Stimulated activated CD4-positive, alpha-beta T cell treated with anti-CD3 and anti-CD28 coated beads, TNF-alpha, amount 100 ng/mL, for 4 hours (primary cell): ENCODE measurements around the gene GRB14.

Source experiments
- DNase-seq, 3 experiments: peaks; one replicate each; pipeline ENCODE4 v3.0.0-alpha.2; 2020; ENCODE audit warnings: low read depth in 3 of 3

The GRB14 gene

DNA sequence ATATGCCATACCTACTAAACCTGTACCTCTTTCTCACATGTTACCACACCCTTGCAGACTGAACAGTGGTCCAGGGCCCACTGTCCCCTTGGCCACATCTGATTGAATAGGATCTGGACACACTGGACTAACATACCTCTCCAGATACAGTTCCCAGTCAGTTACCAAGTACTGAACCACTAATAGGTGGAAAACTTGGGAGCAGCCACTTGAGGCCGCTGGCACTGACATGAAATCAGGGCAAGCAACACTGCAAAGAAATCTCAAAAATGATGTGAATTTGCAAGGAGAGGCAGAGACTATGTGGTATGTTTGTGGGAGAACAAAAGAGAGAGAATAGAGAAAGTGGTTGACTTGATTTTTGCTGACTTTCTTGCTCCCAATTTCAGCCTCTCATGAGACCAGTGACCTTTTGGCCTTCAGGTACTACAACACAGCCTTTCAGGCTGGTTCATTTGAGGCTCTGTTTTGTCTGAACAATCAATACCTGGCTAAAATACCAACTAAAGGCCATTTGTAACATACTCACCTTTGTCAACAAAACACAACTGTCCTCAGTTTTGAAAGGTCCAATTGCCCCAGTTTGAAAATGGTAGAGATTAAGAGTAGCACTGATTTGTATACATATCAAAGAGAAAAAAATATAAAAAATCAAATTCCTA lies 7.8 kb downstream of the GRB14 start:
- no peak for DNase-seq

DNA sequence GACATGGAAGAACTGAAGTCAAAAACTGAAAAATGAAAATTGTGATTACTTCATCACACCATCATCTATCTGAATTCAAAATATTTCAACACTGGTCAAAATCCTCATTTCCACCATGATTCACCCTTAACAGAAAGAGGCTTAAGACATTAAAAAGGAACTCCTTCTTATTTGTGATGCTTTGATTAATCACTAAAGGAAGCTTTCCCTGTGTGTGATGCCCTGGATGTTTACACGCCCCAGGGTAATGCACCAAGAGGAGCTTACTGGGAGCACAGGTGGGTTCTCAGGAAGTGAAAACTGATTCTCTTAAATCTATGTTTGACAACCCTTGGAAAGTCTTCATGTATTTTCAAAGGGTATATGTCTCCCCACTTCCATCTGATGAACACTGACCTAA lies 11.5 kb downstream of the GRB14 start:
- no peak for DNase-seq

DNA sequence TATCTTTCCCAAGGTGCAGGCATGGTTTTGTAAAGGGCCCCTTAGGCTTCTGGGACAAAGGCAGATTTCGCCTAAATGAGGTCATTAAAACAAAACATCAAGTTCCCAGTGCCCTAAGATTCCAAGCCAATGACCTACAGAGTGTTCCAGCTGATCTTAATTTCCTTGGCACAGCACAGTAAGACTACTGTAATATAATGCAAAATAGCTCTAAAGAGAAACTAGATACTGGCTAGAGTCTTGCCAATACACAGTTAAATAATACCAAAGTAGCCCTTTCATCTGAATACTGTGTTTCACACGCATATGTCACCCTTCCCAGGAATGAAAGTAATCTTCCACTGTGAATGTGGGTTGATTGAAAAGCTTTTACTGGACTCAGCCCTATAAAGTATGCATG lies 14.7 kb downstream of the GRB14 start:
- DNase-seq = no peak

DNA sequence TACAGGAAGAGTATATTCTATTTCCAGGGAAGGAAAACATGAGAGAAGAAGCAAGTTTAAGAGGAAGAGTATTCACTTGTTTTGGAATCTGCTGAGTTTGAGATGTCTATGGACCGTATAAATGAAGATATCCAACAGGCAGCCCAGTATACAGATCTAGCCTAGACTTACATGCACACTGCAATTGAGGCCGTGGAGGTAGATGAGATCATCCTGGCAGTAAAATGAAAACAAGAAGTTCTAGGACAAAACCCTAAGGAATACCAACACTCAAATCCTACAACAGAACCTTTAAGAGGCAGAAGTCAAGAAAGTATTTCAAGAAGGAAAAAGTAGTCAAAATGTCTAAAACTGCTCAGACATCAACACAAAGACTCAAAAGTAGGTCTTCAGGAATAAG lies 16.0 kb downstream of the GRB14 start:
- DNase-seq = no peak

DNA sequence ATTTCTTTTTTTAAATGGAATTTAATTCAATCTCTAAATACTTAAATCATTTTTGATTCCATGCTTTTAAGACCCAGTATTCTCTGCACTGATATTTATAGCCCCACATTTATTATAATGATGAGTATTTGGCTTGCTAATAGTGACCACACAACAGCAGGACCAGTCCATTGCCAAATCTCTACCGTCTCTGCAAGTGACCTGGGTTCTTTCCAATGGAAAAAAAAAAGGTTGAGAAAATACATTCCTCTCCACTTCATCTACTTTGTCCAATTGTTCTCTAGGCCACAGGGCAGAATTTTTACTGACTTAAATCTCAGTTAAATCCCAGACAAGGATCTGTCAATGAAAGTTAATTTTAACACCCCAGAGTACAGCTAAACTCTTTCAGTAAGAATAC lies 20.5 kb downstream of the GRB14 start:
- no peak for DNase-seq

- DNase-seq = no peak
Observed at GRCh38 chr2:164599954-164600589, 21.2 kb downstream of the GRB14 start.

DNA sequence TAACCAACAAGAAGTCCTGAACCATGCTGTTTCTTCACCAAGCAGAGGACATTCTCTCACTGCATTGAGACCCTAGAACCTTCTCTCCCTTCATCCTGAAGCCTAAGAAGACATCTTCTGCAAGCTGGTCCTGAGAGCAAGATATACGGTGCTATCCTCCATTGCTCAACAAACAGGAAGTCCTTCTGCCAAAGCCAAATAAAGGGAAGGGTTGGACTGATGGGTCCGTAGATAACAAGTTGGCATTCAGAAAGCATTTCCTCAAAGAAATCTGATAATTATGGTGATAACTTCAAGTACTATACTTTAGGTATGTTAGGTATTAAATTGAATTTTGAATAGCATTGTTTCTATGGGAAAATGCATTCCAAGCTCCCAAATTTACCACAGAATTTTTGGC lies 23.3 kb downstream of the GRB14 start:
- DNase-seq = no peak

- DNase-seq = no peak
Observed at GRCh38 chr2:164595031-164595430, 26.3 kb downstream of the GRB14 start.

- no peak for DNase-seq
Observed at GRCh38 chr2:164593959-164594358, 27.3 kb downstream of the GRB14 start.

DNA sequence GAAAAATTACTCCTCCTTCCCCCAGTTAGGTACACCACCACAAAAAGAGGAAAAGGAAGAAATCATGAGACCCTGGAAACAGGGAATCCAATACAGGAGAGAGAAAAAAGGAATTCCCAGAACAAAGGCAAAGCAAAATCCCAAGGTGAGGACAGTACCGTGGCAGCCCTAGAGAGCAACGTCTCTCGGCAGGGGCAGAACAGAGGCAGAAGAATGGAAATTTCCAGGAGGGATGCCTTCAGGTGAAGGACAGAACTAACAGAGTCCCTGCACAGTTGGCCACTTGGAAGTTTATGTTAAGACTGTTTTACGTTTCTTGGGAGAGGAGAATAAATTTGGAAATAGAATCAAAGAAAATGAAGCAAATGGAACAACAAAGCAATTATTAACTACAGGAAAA lies 27.7 kb downstream of the GRB14 start:
- DNase-seq = no peak

DNA sequence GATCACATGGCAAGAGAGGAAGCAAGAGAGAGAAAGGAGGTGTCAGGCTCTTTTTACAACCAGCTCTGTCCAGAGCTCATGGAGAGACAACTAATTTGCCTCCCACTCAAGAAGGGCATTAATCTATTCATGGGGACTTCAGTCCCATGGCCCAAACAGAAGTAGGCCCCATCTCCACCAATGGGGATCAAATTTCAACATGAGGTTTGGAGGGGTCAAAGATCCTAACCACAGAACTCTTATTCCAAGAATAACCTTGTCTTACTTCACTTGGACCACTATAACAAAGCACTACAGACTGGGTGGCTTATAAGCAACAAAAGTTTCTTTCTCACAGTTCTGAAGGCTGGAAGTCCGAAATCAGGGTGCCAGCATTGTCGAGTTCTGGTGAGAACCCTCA lies 31.8 kb downstream of the GRB14 start:
- DNase-seq = no peak

DNA sequence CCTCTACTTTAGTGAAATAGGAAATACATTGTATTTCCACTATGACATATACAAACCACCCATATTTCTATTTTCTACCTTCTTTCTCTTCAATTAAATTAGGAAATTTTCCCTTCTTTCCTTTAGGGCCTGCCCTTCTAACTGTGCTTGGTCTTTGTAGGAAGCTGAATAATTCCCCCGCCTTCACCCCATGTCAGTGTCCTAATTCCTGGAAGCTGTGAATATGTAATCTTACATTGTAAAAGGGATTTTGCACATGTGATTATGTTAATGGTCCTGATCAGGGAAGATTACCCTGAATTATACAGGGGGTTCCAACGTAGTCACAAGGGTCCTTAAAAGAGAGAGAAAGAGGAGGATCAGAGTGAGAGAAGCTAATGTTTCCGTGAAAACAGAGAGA lies 40.2 kb downstream of the GRB14 start:
- no peak for DNase-seq

GRCh38 chr2:164574931-164575330 lies 46.4 kb downstream of the GRB14 start:
- no peak for DNase-seq

DNA sequence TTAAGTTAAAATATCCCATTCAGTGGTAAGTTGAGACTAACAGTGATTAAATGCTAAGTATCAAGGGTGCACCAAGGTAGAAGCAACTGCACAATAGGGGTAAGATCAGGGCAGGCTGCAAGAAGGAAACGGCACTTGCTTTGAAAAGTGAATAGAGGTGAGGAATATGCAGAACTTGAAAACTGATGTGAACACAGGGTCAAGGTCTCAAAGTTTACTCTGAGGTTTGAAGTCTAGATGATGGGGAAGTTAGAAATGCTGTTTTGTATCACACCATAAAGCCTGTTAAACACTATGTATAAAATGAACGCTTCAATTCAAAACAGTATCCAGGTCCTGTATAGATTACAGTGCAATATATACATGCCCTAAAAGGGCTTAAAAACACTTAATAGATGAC lies 50.8 kb downstream of the GRB14 start:
- no peak for DNase-seq

DNA sequence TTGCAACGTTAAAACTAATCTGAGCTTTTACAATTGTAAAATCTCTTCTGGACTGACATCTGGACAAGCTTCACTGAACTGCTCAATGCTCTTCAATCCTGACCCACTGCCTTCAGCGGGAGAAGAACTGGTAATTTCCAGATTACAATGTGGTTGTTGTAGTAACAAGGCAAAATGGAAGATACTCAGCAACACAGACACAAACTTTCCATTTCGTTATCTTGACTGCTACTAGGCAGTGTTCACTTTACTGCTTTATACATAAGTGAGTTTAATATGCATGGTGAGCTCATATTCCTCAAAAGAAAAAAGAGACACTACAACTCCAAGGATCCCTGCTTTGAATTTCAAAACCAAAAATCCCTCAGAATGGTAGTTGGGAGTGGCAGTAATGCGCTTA lies 51.9 kb downstream of the GRB14 start:
- DNase-seq = no peak

DNA sequence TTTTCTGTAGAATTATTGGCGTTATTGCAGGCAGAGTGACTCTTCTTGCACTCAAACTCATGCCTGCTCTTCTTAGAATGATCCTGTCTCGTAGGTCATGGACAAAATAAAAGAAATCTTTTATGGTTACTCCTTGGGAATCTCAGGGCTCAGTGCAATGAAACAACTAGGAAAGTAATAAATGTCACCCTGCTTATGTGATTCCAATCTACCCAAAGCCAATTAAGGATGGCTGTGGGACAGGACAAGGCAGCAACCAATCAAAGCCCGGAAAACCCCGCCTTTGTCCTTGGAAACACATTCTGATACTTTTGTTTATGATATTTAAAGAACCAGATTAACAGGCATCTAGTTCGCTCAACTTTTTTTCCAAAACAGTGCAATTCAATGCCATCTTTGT lies 53.0 kb downstream of the GRB14 start:
- DNase-seq = no peak

DNA sequence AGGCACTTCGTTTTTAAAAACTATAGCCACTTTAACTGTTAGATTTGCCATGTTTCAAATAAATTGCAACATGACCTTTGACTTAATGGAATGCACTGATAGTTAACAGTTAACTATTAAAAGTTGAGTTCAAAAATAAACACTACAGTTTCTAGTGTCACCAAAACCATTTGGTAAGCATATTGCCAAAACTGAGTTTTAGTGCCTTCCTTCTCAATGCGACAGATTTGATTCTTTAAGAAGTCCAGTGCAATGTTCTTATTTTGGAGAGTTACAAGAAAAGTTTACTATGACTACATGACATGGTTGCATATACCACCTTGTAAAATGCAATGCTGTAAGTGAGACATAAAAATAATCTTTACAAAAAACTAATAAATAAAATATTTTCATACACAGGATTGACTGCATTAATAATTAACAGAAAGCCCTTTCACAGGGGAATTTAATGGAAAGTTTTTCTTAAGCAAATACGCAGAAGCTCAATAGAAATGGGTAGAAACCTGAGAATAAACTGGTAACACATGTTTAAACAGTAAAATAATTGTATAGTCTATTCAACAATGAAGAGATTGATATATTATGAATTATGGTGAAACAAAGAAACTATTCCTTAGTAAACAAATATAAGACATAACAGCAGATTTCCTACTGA lies 53.8 kb downstream of the GRB14 start:
- no peak for DNase-seq

DNA sequence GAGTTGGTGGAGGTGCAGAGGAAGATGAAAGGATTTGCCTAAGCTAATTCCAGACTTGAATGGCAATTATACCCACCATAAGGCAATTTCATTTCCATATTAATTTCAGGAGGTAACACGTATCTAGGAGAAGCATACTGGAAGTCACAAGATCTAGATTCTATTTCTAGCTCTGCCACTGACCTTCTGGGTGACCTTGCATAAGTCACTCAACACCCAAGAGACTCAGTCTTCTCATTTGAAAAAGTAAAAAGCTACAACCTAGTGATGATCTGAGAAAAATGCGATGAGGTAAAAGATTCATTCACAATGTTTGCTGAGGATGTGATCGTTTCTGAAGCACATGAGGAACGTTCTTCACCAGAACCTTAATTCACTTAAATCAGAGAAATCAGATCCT lies 55.9 kb downstream of the GRB14 start:
- no peak for DNase-seq

GRCh38 chr2:164562666-164563065 lies 58.6 kb downstream of the GRB14 start:
- DNase-seq = no peak

GRCh38 chr2:164561991-164562390 lies 59.3 kb downstream of the GRB14 start:
- DNase-seq = no peak

- DNase-seq = no peak
Observed at GRCh38 chr2:164561416-164561815, 59.9 kb downstream of the GRB14 start.

DNA sequence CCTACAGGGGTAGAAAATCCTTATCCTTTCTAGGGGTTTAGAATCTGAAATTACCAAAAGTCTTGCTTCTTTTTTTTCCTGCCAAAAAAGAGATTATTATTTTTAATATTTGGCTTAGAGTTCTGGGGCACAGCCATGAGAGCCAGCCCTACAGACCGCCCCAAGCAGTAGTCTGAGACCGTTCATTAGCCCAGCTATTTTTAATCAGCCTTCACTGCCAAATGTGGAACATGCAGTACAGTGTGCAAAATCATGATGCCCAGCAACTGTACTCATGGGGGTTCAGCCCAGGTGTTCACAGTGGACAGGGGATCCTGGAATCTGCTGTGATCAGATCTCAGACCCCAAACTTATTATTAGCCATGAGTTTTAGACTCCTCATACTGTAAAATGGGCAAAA lies 60.4 kb downstream of the GRB14 start:
- no peak for DNase-seq

GRCh38 chr2:164560181-164560792 lies 61.0 kb downstream of the GRB14 start:
- DNase-seq = no peak
